Measurements from ENCODE around the gene COMT.

DNA sequence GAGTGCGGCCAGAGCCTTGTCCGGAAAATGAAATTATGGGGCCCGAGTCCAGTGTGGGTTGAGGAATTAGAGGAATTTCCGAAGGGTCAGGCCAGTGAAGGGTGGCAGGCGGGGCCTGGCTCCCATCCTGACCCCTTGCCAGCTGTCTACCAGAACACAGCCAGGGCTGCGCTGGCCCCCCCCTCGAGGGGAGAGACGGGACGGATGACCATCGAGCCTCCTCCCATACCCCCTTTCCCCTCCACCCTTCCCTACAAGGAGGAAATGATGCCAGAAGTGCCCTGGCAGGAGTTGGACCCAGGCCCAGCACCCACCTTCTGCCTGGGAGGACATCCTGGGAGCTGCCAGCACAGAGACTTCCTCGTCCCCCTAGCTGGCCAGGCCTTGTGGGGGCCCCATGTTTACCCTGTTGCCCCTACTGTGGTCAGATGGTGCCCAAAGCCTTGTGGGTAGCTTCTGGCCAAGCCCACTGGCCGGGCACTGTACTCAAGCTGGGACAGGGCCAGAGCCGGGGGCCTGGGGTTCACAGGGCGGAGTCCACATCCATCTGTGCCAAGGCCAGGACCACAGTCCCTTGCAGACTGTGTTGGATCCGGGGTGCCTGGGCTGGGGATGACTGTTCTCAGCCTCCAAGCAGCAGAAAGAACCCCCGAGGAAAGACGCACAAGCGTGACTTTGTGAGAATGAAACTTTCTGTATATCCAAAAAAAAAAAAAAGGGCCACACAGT is 54.2 kb downstream of the COMT start:
- TF ChIP-seq, protein P1, sequence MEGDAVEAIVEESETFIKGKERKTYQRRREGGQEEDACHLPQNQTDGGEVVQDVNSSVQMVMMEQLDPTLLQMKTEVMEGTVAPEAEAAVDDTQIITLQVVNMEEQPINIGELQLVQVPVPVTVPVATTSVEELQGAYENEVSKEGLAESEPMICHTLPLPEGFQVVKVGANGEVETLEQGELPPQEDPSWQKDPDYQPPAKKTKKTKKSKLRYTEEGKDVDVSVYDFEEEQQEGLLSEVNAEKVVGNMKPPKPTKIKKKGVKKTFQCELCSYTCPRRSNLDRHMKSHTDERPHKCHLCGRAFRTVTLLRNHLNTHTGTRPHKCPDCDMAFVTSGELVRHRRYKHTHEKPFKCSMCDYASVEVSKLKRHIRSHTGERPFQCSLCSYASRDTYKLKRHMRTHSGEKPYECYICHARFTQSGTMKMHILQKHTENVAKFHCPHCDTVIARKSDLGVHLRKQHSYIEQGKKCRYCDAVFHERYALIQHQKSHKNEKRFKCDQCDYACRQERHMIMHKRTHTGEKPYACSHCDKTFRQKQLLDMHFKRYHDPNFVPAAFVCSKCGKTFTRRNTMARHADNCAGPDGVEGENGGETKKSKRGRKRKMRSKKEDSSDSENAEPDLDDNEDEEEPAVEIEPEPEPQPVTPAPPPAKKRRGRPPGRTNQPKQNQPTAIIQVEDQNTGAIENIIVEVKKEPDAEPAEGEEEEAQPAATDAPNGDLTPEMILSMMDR (IDR thresholded peaks at IDR 0.05 in 4 of 5, conservative IDR thresholded peaks at IDR 0.05 in 1 of 5): no peak
- TF ChIP-seq POLR2A (IDR thresholded peaks at IDR 0.05): no peak
